Stimulated activated CD8-positive, alpha-beta memory T cell treated with anti-CD3 and anti-CD28 coated beads, Interleukin-7, amount 100 ng/mL, for 1 hour (primary cell): ENCODE data around the gene DOK7.

Source experiments
- DNase-seq, 2 donors: peaks; one replicate each; pipeline ENCODE4 v3.0.0-alpha.2; 2020; ENCODE audit warnings: low read depth in 2 of 2

The DOK7 gene

GRCh38 chr4:3463556-3464348, 646 bp downstream of the DOK7 start:
- no peak for DNase-seq

GRCh38 chr4:3464349-3464905, 1.3 kb downstream of the DOK7 start:
- no peak for DNase-seq

GRCh38 chr4:3464911-3465697, 2.0 kb downstream of the DOK7 start:
- DNase-seq, result no peak

DNA sequence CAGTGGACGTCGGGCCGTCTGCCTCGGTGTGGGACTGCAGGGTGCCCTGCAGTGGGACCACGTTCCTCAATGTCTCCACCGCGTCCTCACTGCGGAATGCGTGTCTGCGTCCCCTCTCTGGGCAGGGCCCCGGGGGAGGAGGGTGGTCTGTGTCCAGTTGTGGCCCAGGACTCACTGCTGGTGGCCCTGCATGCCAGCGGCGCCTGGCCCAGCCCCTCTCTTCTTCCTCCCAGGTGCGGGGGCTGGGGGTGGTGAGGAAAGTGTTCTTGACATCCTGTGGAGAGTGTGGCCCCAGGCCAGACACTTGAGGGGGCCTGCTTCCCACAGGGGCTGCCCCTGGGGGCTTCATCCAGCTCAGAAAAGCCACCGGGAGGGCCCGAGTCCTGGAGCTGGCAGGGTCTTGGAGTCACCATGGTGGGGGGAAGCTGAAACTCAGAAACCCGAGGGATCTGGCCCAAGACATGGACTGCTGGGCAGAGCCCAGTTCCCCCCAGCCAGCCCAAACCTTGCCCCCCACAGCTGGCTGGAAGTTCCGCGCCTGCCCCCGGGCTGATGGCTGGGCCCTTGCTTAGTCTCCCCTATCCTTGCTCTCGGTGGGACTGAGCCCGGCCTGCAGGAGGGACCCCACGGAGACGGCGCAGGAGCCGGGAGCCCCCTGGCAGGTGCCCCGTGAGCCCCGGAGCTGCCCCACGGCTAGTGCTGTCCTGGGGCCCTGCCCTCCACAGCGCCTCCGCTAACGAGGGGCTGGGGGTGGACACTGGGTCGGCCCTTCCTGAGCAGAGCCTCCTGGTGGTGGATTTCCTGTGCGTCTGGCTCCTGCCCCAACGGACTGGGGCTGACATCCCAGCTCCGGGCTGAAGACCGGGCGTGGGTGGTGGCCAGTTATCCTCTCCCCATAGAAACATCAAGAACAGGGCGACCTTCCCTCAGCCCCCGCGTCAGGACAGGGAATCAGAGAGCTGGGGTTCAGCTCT, 2.9 kb downstream of the DOK7 start:
- DNase-seq, result no peak

DNA sequence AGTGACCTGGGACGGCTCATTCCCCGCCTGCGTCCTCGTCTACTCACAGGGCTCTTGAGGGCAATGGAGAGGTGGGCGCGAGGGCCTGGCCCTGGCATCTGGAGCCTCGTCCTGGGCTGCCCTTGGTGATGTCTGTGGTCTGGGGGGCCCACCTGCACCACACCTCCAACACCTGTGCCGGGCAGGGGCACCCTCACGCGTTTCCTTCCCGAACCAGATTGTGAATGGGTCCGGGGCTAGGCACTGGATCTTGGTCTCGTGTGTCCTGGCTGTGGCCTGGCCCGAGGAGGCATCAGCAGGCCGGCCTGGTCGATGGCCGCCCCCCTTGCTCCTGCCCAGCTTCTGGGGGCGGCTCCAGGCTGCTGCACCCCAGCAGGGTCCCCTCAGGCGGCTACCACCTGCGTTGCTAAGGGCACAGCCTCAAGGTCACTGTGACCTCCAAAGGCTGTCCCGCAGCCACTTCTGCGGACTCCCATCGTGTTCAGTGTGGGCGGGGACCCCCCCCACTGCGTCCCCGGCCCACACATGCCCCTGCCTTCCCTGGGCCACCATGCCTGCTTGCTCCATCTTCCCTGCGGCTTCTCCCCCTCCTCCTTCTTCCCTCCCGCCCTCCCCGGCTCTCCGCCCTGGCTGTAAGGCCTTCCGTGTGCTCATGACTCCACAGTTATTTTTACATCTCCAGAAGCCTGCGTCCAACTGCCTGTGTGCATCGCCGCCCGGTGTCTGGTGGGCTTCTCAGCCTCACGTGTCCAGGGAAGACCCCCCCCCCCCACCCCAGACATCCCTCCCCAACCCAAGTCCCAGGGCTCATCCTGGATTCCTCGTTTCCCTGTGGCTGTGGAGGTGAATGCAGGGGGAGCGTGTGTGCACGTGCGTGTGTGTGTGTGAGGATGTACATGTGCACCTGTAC, 3.8 kb downstream of the DOK7 start:
- no peak for DNase-seq

DNA sequence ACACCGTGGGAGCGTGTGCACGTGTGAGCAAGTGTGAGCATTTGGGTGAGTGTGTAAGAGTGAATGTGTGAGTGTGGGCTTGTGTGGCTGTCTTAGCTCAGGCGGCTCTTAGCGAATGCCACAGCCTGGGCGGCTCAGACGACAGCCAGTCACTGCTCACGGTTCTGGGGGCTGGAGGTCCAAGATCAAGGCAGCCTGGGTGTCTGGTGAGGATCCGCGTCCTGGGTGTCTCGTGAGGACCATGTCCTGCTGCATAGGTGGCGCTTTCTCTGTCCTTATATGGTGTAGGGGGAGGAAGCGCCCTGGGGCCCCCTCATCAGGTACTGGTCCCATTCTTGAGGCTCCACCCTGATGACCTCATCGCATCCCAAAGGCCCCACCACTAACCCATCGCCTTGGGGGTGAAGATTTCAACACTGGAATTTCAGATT, 4.5 kb downstream of the DOK7 start:
- DNase-seq, result no peak

DNA sequence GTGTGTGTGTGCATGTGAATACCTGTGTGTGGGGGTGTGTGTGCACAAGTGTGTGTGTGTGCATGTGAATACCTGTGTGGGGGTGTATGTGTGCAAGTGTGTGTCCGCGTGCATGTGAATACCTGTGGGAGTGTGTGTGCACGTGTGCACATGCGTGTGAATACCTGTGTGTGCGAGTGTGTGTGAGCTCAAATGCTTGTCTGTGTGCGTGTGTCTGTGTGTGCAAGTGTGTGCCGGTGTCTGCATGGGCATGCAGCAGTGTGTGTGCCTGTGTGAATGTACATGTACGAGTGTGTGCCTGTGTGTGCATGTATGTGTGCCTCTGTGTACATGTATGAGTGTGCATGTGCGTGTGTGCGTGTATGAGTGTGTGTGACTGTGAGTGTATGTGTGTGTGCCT, 5.0 kb downstream of the DOK7 start:
- no peak for DNase-seq

DNA sequence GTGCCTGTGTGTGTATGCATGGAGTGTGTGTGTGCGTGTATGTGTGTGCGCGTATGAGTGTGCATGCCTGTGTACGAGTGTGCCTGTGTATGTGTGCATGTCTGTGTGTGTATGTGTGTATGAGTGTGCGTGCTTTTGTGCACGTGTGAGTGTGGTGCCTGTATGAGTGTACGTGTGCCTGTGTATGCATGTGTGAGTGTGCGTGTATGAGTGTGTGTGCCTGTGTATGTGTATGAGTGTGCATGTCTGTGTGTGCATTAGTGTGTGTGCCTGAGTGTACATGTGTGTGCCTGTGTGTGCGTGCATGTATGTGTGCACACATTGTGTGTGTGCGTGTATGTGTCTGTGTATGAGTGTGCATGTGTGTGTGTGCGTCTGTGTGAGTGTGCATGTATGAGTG, 5.7 kb downstream of the DOK7 start:
- DNase-seq, result no peak

DNA sequence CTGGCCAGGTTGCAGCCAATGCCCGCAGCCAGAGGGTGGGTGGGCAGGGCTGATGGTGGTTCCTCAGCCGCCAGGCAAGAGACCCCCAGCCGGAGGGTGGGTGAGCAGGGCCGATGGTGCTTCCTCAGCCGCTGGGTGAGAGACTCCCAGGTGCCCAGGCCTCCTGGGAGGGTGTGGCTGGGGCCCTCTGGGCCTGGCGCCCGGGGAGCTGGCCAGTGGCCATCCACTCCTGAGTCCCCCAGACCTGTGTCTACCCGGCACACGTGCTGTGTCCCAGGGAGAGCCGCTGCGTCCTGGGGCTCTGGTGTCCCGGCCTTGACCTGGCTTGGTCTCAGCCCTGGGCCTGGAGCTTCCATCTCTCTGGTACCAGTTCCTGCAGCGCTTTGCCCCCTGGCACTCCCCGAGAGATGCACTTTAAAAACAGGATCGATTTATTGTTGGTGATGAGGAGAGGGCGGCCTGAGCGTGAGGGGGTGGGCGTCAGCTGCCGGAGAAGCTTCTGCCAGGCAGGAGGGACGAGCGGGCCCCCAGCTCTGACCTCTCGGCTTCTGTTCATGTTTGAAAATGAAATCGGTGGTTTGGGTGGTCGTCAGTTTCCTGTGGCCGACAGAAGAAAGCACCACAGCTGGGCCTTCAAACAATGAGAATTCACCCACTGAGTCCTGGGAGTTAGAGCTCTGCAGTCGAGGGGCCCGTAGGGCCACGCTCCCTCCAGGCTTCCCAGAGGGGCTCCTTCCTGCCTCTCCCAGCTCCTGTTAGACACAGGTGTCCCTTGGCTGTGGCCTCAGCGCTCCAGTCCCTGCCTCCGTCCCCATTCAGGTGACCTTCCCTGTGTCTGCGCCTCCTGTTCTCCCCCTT, 6.5 kb downstream of the DOK7 start:
- no peak for DNase-seq

GRCh38 chr4:3470244-3471097, 7.4 kb downstream of the DOK7 start:
- no peak for DNase-seq

GRCh38 chr4:3471098-3471760, 8.1 kb downstream of the DOK7 start:
- no peak for DNase-seq

- no peak for DNase-seq
These were observed 8.8 kb downstream of the DOK7 start for GRCh38 chr4:3471886-3472285.

DNA sequence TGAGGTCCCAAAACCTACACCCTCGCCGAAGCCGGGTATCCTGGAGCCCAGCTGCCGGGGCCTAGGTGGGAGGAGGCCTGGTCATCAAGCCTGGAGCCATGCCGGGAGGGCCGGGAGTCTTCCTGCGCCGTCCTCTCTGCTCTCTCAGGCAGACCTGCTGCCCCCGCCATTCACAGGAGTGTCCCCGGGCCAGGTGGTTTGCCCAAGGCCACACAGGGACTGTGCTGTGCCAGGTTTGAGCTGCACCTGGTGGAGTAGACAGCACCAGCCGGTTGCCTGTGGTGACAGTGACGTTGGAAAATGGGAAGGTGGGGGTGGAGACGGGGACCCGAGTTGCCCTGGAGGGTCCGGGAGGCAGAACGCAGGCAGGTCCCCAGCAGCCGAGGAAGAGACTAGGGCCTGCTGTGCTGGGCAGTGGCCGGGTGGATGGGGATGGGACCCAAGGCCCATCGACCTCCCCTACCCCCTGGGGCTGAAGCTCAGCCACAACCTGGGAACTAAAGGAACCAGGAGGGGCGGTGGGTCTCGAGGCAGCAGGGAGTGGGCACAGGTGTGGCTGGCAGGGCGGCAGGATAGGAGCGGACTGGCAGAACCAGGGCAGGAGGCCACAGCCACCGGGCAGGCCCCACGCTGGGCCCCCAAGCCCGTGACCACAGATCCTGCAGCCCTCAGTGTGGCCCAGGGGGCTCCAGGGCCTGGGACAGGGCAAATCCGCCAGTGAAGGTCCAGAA, 9.5 kb downstream of the DOK7 start:
- no peak for DNase-seq

- DNase-seq, result no peak
These were observed 10.3 kb downstream of the DOK7 start for GRCh38 chr4:3473181-3473950.

DNA sequence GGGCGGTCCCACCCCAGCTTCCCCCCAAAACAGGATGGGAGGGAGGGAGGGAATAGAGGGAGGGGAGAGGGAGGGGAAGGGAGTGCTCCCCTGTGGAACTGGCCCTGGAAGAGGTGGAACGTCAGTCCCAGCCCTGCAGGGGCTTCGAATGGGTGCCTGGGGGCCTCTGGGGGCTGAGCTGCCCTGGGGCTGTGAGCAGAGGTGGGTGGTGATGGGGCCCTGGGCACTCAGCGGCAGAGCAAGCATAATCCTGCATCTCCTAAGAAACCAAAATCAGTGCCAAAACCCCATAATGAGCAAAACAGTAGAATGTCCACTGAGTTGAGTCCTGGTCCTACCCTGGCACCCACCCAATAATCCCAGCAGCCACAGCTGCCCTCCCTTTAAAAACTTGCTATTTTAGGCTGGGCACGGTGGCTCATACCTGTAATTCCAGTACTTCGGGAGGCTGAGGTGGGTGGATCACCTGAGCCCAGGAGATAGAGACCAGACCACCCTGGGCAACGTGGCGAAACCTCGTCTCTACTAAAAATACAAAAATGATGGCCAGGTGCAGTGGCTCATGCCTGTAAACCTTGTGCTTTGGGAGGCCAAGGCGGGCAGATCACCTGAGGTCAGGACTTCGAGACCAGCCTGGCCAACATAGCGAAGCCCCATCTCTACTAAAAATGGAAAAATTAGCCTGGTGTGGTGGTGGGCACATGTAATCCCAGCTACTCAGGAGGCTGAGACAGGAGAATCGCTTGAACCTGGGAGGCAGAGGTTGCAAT, 11.1 kb downstream of the DOK7 start:
- DNase-seq, result no peak
